HG03095 (cell line): ENCODE results near the gene RCOR1.

Experiments used
- ATAC-seq: cut with Tn5 transposase; IDR thresholded peaks from one replicate; pipeline ENCODE4 v1.9.1; 2021; ENCODE audit warnings: moderate library complexity; ENCODE audit not compliant: unreplicated experiment

The RCOR1 gene

DNA sequence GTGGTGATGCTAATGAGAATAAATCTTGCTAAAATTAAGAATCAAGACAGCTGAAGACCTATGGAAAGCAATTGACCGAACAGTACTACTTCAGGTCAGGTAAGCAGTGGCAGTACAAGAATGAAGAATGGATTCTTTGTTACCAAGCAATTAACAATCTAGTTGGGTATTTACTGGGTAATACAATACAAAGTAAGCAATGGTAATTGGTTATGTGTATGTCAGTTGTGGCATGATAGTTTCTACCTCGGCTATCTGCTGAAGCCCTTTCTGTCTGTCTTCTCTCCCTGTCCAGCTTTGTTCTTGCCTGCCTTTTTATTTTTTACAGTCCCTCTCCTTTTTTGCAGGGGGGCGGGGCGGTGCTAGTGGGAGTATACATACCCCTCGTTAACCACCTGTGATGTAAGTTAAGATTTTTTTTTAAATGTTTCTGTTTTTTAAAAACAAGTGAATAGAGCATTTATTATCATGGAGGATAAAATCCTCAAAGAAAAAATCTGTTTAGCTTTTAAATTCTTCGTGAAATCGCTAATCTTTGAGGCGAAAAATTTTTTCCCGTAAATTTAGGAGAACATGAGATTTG, 75.9 kb downstream of the RCOR1 start:
- no peak for ATAC-seq

- no peak for ATAC-seq
These were observed 79.0 kb downstream of the RCOR1 start for GRCh38 chr14:102671410-102671809.

GRCh38 chr14:102672410-102672960, 80.0 kb downstream of the RCOR1 start:
- no peak for ATAC-seq

DNA sequence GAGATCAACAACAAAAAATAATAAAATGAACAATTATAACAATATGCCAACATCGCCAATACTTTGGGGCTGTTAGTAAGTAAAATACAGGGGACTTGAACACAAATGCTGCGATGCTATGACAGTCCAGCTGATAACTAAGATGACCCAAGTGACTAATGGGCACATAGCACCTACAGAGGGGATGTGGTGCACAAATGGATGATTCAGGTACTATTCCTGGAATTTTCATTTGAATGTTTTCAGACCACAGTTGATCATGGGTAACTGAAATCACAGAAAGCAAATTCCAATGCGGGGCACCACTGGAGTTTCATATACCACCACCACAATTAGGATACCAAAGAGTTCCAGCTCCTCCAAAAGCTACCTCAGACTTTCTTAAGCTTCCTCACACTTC, 82.9 kb downstream of the RCOR1 start:
- no peak for ATAC-seq

GRCh38 chr14:102678394-102678793, 85.9 kb downstream of the RCOR1 start:
- no peak for ATAC-seq

- ATAC-seq: no peak
These were observed 91.2 kb downstream of the RCOR1 start for GRCh38 chr14:102683399-102684297.

DNA sequence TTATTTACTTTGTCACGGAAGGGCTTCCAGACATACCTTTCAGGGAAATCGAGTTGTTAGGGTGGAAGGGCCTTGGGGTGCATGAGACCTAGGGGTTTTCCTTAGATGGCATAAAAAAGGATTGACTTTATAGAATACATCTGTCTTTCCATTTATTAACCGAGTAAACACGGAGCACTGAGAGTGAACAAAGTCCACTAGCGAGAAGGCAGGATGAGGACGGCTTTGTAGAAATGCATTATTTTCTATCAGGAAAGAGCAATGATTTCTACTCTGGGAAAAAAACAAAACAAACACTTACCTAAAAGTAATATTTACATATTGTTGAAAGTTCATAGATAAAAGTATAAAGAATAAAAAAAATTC, 91.8 kb downstream of the RCOR1 start:
- ATAC-seq: no peak

DNA sequence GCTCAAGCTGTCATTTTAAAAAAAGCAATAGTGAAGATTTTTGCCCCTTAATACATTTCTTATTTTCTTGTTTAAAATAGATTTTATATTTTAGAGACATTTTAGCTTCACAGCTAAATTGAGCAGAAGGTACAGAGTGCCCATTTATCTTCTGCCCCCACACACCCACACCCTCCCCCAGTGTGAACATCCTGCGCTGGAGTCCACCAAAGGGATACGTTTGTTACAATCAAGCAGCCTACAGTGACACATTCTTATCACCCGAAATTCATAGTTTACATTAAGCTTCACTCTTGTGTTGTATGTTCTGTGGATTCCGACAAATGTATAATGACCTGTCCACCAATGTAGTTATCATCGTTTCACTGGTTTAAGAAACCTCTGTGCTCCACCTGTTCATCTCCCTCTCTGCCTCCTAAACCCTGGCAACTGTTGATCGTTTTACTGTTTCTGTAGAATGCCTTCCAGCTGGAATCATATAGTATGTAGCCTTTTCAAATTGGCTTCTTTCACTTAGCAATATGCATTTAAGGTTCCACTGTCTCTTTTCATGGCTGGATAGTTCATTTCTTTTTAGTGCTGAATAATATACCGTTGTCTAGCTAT, 93.8 kb downstream of the RCOR1 start:
- no peak for ATAC-seq

DNA sequence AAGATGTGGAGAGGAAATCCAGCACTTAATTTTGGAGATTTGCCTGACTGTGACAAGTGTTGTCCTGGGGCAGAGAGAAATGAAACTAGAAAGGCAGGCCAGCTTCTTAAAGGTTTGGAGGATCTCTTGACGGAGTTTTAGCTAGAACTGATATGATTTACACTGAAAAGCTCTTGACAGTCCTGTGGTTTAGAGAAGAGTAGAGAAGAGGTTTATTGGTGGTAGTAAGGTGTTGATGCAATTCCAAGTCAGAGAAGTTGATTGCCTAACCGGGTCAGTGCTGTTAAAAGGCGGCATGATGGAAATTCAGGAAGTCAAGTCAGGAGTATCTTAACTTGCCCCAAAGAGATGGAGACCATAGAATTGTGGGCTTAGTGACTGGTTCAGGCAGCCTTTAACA, 95.8 kb downstream of the RCOR1 start:
- ATAC-seq: no peak

DNA sequence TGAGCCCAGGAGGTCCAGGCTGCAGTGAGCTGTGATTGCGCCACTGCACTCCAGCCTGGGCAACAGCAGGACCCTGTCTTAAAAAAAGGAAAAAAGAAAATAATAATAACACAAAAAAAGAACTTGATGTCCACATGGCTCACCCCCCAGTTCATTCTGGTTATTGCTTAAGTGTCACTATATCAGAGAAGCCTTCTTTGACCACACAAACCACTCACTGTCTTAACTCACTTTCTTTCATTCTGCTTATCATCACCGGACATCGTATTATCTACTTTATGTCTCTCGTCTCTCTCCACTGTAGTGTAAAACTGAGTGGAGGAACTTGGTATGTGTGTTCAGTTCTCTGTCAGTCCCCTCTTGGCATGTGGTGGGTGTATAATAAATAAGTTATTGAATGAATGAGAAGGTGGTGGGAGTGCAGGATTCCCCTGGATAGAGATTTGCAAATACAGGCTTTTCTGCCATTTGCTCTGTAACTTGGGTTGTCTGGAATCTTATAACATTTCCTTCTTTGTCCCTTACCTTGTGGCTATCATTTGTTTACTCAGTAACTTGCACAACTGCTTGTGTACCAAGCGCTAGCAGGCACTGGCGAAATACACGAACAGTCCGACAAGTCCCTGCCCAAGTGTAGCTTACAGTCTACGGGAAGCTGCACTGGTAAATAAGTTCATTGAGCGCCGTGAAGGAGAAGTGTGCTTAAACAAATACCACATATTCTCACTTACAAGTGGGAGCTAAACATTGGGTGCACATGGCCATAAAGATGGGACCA, 98.2 kb downstream of the RCOR1 start:
- no peak for ATAC-seq

- no peak for ATAC-seq
These were observed 99.3 kb downstream of the RCOR1 start for GRCh38 chr14:102691763-102692162.

DNA sequence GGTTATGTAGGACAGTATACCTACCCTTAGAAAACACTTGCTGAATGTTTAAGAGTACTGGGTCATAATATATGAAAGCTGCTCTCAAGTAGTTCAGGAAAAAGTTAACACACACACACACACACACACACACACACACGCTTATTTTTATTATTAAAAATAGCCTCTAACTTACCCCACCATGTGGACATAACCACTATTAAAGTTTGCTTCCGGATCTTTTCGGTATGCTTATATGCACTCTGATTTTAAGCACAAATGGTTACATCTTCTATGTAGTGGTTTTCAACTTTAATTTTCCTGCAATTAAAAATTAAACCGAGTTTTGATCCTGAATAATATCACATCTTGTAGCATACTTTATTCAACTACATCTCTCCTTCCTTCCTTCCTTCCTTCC, 99.9 kb downstream of the RCOR1 start:
- ATAC-seq: no peak

DNA sequence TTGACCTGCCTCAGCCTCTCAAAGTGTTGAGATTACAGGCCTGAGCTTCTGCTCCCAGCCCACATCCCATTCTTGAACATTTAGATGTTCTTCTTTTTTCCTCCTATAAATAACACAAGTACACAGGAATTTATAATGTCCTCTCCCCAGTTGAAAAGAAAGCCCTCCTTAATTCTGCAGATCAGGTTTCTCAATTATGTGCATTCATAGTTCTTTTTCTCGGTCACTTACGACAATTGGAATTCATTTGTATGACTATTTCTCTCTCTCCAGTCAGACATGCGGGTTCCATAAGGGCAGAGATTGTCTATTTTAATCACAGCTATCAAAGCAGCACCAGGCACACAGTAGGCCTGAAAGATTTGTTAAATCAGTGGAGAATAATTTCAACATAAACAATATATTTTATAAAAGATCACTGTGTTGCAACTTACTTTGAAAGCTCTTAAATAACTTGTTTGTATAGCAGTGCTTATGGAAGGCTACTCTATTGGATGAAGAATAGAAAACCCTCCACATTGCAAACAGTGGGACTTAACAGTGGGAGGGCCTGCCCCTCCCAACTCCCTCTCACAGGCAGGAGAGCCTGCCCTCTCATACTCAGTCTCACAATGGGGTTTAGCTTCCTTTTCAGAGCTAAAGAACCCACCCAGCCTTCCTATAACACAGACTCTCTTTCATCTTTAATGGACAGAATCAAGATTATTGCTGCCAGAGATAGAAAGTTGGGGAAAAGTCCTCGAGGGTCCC, 100.7 kb downstream of the RCOR1 start:
- no peak for ATAC-seq

GRCh38 chr14:102694530-102695166, 102.2 kb downstream of the RCOR1 start:
- ATAC-seq: no peak

DNA sequence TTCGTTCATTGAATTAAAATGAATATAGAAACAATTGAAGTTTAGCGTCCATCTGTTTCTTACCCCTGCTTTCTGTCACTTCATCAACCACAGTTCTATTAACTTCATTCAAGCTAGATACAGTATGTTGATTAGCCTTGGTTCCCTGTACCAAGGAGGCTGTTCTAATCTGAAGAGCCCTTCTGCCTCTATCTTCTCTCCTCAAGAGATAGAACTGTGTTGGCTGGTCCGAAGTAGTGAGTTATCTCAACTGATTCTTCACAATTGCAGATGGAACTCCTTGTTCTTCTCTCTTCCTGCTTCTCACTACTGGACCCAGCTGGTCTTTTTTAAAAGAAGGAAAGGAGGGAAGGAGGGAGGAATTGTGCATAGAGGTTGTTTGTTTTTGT, 102.7 kb downstream of the RCOR1 start:
- no peak for ATAC-seq

GRCh38 chr14:102696332-102696731, 103.9 kb downstream of the RCOR1 start:
- ATAC-seq: no peak

GRCh38 chr14:102696856-102697495, 104.5 kb downstream of the RCOR1 start:
- no peak for ATAC-seq

GRCh38 chr14:102697501-102697900, 105.1 kb downstream of the RCOR1 start:
- ATAC-seq: no peak

DNA sequence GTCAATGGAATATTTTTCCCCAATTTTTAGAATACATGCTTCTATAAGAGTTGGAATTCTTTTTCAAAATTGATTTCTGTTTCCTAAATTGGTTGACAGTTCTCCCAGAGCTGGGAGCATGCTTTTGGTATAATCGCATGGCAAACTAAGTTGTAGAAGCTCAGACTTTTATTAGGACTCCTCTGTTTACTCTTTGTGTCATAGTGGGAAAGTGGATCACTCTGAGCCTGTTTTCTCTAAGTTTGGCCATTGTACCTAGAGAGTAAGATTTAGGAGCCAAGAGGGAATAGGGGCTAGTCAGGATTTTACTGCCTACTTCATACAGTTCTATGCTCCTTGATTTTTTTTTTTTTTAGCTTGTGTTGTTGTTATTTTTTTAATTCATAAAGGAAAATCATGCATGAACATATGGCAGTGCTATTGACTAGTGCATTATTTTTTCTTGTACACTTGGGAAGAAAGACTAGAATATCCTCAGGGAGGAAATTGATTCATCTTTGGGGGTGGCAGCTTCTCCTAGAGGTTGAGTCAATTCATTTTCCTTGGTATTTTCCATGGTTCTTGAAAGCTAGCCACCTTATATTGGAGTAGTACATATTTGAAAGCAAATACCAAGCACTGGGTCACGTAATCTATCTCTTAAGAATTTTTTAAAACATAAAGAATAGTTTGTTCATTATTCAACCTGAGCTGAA, 107.1 kb downstream of the RCOR1 start:
- no peak for ATAC-seq
